ENCODE results near the gene GRM2. TPM values are rescaled to one million over a fixed set of nuclear protein-coding genes. Genes with fewer than 3 reads are reported as not detected.

Gene GRM2
- total and polyA plus RNA-seq, 10 of the 15 experiments (the other 5 are each of a cell fraction or from before 2014, with no cell fraction given), result 0.01 to 0.14 (median 0.06) TPM; not detected in 5

- WGBS (ENCODE audit: insufficient coverage, insufficient replicate concordance, low lambda C conversion rate, missing lambda C conversion rate), result 47% methylated on average over 2 of the region's 2 CpGs
- SMC1A ChIA-PET (ENCODE audit: uncharacterized antibody, unreplicated experiment), result interaction anchor here (0.6 to 4.1 kb wide), 3 partner anchors 40 to 181 kb away, joined by 3 to 12 read pairs (median 5); no protein-coding TSS in a partner anchor
- no peaks in the 10 kb centered on the region for H3K9me3 ChIP-seq (replicated peaks; ENCODE audit: control insufficient read depth, insufficient read depth, low read length)
- no peak overlapping the region for H2AFZ ChIP-seq (ENCODE audit: control insufficient read depth, low read depth, low read length)
- RAD21 ChIA-PET (ENCODE audit: unreplicated experiment), result interaction anchor here (1.0 to 6.4 kb wide), 4 partner anchors 10 to 182 kb away, joined by 3 to 182 read pairs (median 4); partner anchors contain the start of gene DCAF1
- H3K79me2 ChIP-seq (ENCODE audit: control insufficient read depth, insufficient read depth, low read length), result peaks cover 9% of the 10 kb centered on the region
- BruUV-seq (replicated peaks), result no TSS peak
- H3K4me1 ChIP-seq (ENCODE audit: control insufficient read depth, insufficient read depth, low read length), result peaks cover 38% of the 10 kb centered on the region
- no peak for TF ChIP-seq ATF7 (IDR thresholded peaks at IDR 0.05; ENCODE audit: low read depth)
- TF ChIP-seq YY1 (IDR thresholded peaks at IDR 0.05; ENCODE audit: low read depth, low read length), result no peak
- no peak for TF ChIP-seq LARP7 (IDR thresholded peaks at IDR 0.05)
- TF ChIP-seq TARDBP (IDR thresholded peaks at IDR 0.05; ENCODE audit: borderline replicate concordance), result no peak
- no peak for TF ChIP-seq ETV6 (conservative IDR thresholded peaks at IDR 0.05 in 1 of 2, IDR thresholded peaks at IDR 0.05 in 1 of 2; ENCODE audit: borderline replicate concordance in 1 of 2, low read depth in 1 of 2)
- H3K4me3 ChIP-seq, result no peak overlapping the region
- intact Hi-C loops (cut with micrococcal nuclease; ENCODE audit: unreplicated experiment), result loop anchor here (5.0 kb wide), 1 partner anchor 1066 kb away; the partner anchor contains the start of gene MAPKAPK3
- H3K27me3 ChIP-seq (replicated peaks in 1 of 2; ENCODE audit: control insufficient read depth in 2 of 2, insufficient read depth in 2 of 2, low read length in 1 of 2), result no peaks in the 10 kb centered on the region
- no peak overlapping the region for H3K27ac ChIP-seq (ENCODE audit: control insufficient read depth, insufficient read depth)
- H4K20me1 ChIP-seq (ENCODE audit: control insufficient read depth, insufficient read depth), result no peaks in the 10 kb centered on the region
- POLR2A ChIA-PET, result interaction anchor here (0.5 to 3.8 kb wide), 3 partner anchors 11 to 184 kb away, joined by 3 to 36 read pairs (median 5); no protein-coding TSS in a partner anchor
- DNase-seq (ENCODE audit: low read depth, low spot score) (no peak), FAIRE-seq (no peak), ATAC-seq (no peak)
- H3K9ac ChIP-seq (ENCODE audit: control insufficient read depth, insufficient read depth, low read length), result no peak overlapping the region
- in situ Hi-C loops (cut with MboI), result loop anchor here (5.0 to 25.0 kb wide), 3 partner anchors 181 to 1071 kb away; partner anchors contain the start of genes CISH, DCAF1, MANF and MAPKAPK3
- H3K36me3 ChIP-seq (ENCODE audit: control insufficient read depth in 2 of 2, insufficient read depth in 2 of 2, low read length in 1 of 2), result peaks cover 17 to 33% of the 10 kb centered on the region in 2 experiments; a peak in 3 of 4 replicates
- no peak overlapping the region for H3K4me2 ChIP-seq (ENCODE audit: control insufficient read depth, insufficient read depth)
- CTCF ChIA-PET, result interaction anchor here (0.6 to 11.7 kb wide), 4 partner anchors 12 to 293 kb away, joined by 3 to 243 read pairs (median 120); partner anchors contain the start of genes DCAF1, RBM15B and TEX264
These were observed 23.3 kb upstream of the GRM2 start for GRCh38 chr3:51683566-51683965.
